IMR-90 (cell line): ENCODE data around the gene PAIP1. TPM values are rescaled to one million over a fixed set of nuclear protein-coding genes. Genes with fewer than 3 reads are reported as not detected.

ENCODE experiments used
- ATAC-seq: fragments of 200-7000 bp; cut with Tn5 transposase; 2 replicates; pipeline ENCODE4 v1.9.1; 2020; ENCODE audit warnings: low read depth, mild to moderate bottlenecking, moderate library complexity
- BruUV-seq: library from RNA; stranded (reverse); fragments of 400-500 nt; replicated peaks from 2 replicates; lab custom pipeline; 2021; lab: Mats Ljungman, UMichigan
- CTCF ChIA-PET: fragments of 300-600 bp; formaldehyde crosslinking; extraction: SDS; loops from one replicate; lab custom pipeline; 2021; ENCODE audit warnings: antibody characterized with exemption; lab: Yijun Ruan, JAX
- POLR2A ChIA-PET: fragments of 300-600 bp; sonication (Branson Sonifier 250); formaldehyde crosslinking; loops from one replicate; lab custom pipeline; 2022; ENCODE audit warnings: antibody characterized with exemption; ENCODE audit not compliant: unreplicated experiment; lab: Charles Lee
- DNase-seq: peaks from one replicate; pipeline ENCODE4 v3.0.0; 2013
- H2AFZ ChIP-seq: replicated peaks from 2 replicates; pipeline ENCODE3; 2013; ENCODE audit warnings: low read length, mild to moderate bottlenecking; ENCODE audit not compliant: poor library complexity
- H2AK5ac ChIP-seq: 2 replicates; pipeline ENCODE4 v1.6.1; 2013; ENCODE audit warnings: low read depth, low read length, inconsistent platforms
- H2AK9ac ChIP-seq: replicated peaks from 2 replicates; pipeline ENCODE3; 2013; ENCODE audit warnings: mild to moderate bottlenecking, low read depth, low read length, moderate library complexity; ENCODE audit not compliant: poor library complexity
- H2BK120ac ChIP-seq: 2 replicates; pipeline ENCODE4 v1.6.1; 2013; ENCODE audit warnings: low read depth, low read length, inconsistent platforms
- H2BK15ac ChIP-seq: 3 replicates; pipeline ENCODE4 v1.6.1; 2013; ENCODE audit warnings: low read depth, low read length, inconsistent platforms
- H2BK20ac ChIP-seq: 2 replicates; pipeline ENCODE4 v1.6.1; 2013; ENCODE audit warnings: low read depth, mild to moderate bottlenecking, inconsistent platforms, low read length, moderate library complexity
- H2BK5ac ChIP-seq: 2 replicates; pipeline ENCODE4 v1.6.1; 2013; ENCODE audit warnings: mild to moderate bottlenecking, low read depth, low read length, inconsistent platforms; ENCODE audit not compliant: poor library complexity, severe bottlenecking
- H3K14ac ChIP-seq: replicated peaks from 2 replicates; pipeline ENCODE4 v1.6.1; 2013; ENCODE audit warnings: low read depth, low read length, inconsistent platforms
- H3K18ac ChIP-seq: 2 replicates; pipeline ENCODE4 v1.6.1; 2013; ENCODE audit warnings: low read depth, low read length, control low read depth
- H3K23ac ChIP-seq: 2 replicates; pipeline ENCODE4 v1.6.1; 2013; ENCODE audit warnings: low read depth, low read length, inconsistent platforms
- H3K27ac ChIP-seq: 2 replicates; pipeline ENCODE4 v1.5.1; 2013; ENCODE audit warnings: mild to moderate bottlenecking, control low read depth, low read length; ENCODE audit not compliant: insufficient read depth
- H3K27me3 ChIP-seq: 2 replicates; pipeline ENCODE4 v1.6.1; 2013; ENCODE audit warnings: low read length; ENCODE audit not compliant: control insufficient read depth, insufficient read depth
- H3K36me3 ChIP-seq: 2 replicates; pipeline ENCODE4 v1.6.1; 2013; ENCODE audit warnings: low read length, mixed read lengths; ENCODE audit not compliant: control insufficient read depth, insufficient read depth
- H3K4ac ChIP-seq: 2 replicates; pipeline ENCODE4 v1.6.1; 2013; ENCODE audit warnings: low read depth, low read length, inconsistent platforms
- H3K4me1 ChIP-seq: 2 replicates; pipeline ENCODE4 v1.6.1; 2013; ENCODE audit warnings: low read length, mixed read lengths; ENCODE audit not compliant: control insufficient read depth, insufficient read depth
- H3K4me2 ChIP-seq: 2 replicates; pipeline ENCODE4 v1.6.1; 2013; ENCODE audit warnings: low read depth, mild to moderate bottlenecking, control low read depth, low read length, moderate library complexity
- H3K4me3 ChIP-seq: 2 replicates; pipeline ENCODE4 v1.5.1; 2013; ENCODE audit warnings: low read depth, mild to moderate bottlenecking, control low read depth, low read length, moderate library complexity; ENCODE audit not compliant: insufficient read depth
- H3K56ac ChIP-seq: 2 replicates; pipeline ENCODE4 v1.6.1; 2013; ENCODE audit warnings: low read length, inconsistent platforms; ENCODE audit not compliant: insufficient read depth; ENCODE audit errors: extremely low read depth
- H3K79me1 ChIP-seq, 2 experiments: 2 replicates each; pipeline ENCODE4 v1.6.1; 2013; ENCODE audit warnings: low read length in 2 of 2, inconsistent platforms in 1 of 2, low read depth in 1 of 2
- H3K9ac ChIP-seq: 2 replicates; pipeline ENCODE4 v1.6.1; 2013; ENCODE audit warnings: low read depth, low read length, control low read depth
- H3K9me1 ChIP-seq: 2 replicates; pipeline ENCODE4 v1.6.1; 2013; ENCODE audit warnings: low read length, inconsistent platforms; ENCODE audit not compliant: insufficient read depth
- H3K9me3 ChIP-seq: 2 replicates; pipeline ENCODE4 v1.6.1; 2013; ENCODE audit warnings: low read length; ENCODE audit not compliant: control insufficient read depth, insufficient read depth
- H4K20me1 ChIP-seq: 2 replicates; pipeline ENCODE4 v1.6.1; 2013; ENCODE audit warnings: low read length, inconsistent platforms; ENCODE audit not compliant: insufficient read depth
- H4K5ac ChIP-seq: 2 replicates; pipeline ENCODE4 v1.6.1; 2013; ENCODE audit warnings: mild to moderate bottlenecking, low read depth, low read length, control low read depth
- H4K8ac ChIP-seq, 2 experiments: 2 replicates each; pipeline ENCODE4 v1.6.1; 2013; ENCODE audit warnings: low read depth in 2 of 2, low read length in 2 of 2, control low read depth in 1 of 2, inconsistent platforms in 1 of 2
- H4K91ac ChIP-seq: 2 replicates; pipeline ENCODE4 v1.6.1; 2013; ENCODE audit warnings: low read depth, low read length, inconsistent platforms; ENCODE audit not compliant: insufficient read depth
- CHD1 ChIP-seq: IDR thresholded peaks from 2 replicates; pipeline ENCODE4 v1.6.1; 2012; ENCODE audit warnings: low read depth, low read length, improper control_type of control experiment
- MAFK ChIP-seq: IDR thresholded peaks from 2 replicates; pipeline ENCODE4 v1.6.1; 2012; ENCODE audit warnings: low read depth, low read length, improper control_type of control experiment
- POLR2A ChIP-seq: IDR thresholded peaks from 2 replicates; pipeline ENCODE4 v1.6.1; 2012; ENCODE audit warnings: mild to moderate bottlenecking, low read depth, low read length
- RCOR1 ChIP-seq: IDR thresholded peaks from 2 replicates; pipeline ENCODE4 v1.6.1; 2012; ENCODE audit warnings: mild to moderate bottlenecking, low read length, improper control_type of control experiment; ENCODE audit not compliant: insufficient replicate concordance
- RFX5 ChIP-seq: IDR thresholded peaks from 2 replicates; pipeline ENCODE4 v1.8.0; 2012; ENCODE audit warnings: low read depth, mild to moderate bottlenecking, low read length, moderate library complexity
- dilution Hi-C: fragments of 300-500 bp; cut with HindIII; formaldehyde crosslinking; loops from one replicate; pipeline ENCODE4 v1.14.3; 2018; ENCODE audit warnings: low sequenced_read_pairs; ENCODE audit not compliant: unreplicated experiment
- in situ Hi-C: fragments of 300-500 bp; cut with MboI; formaldehyde crosslinking; loops from 3 replicates; pipeline ENCODE4 v1.14.3; 2019; ENCODE audit warnings: low sequenced_read_pairs, inconsistent platforms, mixed read lengths
- intact Hi-C: fragments of 100-400 bp; cut with micrococcal nuclease; formaldehyde crosslinking; loops from 2 replicates; pipeline ENCODE4 v1.10.0; 2022
- polyA plus RNA-seq, 3 experiments: library from polyadenylated mRNA; depleted of rRNA; stranded (reverse); fragments of >200 nt; gene quantifications; 2 replicates each; pipeline ENCODE4 v1.2.3, GENCODE V29; 2012; ENCODE audit warnings: low replicate concordance in 1 of 3
- total RNA-seq: library from RNA; depleted of rRNA; stranded (reverse); fragments of >200 nt; gene quantifications from 2 replicates; pipeline ENCODE4 v1.2.3, GENCODE V29; 2012
- TF ChIP-seq, protein P1 (sequence below): fragments of 150-350 bp; IDR thresholded peaks from 2 replicates; pipeline ENCODE4 v1.6.1; 2017; ENCODE audit warnings: mild to moderate bottlenecking, antibody characterized with exemption, low read length, low read depth
- TF ChIP-seq, protein P2 (sequence below): fragments of 150-350 bp; IDR thresholded peaks from 2 replicates; pipeline ENCODE4 v1.6.1; 2016; ENCODE audit warnings: low read depth, mild to moderate bottlenecking, low read length, moderate library complexity, borderline replicate concordance
- TF ChIP-seq, protein P3 (sequence below): conservative IDR thresholded peaks from 2 replicates; pipeline ENCODE4 v1.5.1; 2012; ENCODE audit warnings: mild to moderate bottlenecking, low read depth, low read length, improper control_type of control experiment

PAIP1 gene
- total and polyA plus RNA-seq, 2 of the 4 experiments (the other 2 are of a cell fraction) = 59.1 to 123 TPM

DNA sequence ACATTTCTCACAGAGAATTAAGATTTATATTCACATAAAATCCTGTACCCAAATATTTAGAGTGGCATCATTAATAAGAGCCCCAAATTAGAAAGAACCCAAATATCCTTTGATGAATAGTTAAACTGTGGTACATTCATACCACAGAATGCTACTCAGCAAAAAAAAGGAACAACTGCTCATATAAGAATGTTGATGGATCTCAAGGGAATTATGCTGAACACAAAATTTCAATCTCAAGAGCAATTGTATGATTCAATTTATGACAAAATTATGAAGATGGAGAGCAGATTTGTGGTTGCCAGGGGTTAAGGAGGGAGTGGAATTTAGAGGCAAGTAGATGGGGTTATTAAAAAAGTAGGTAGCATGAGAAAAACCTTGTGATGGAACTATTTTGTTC lies 4.5 kb upstream of the PAIP1 start:
- Histone ChIP-seq H4K5ac (no peak overlapping the region), H4K20me1 (no peaks in the 10 kb centered on the region), H4K8ac (no peak overlapping the region), H3K9me1 (no peaks in the 10 kb centered on the region; the same call in 1 of the 2 replicates), H3K56ac (no peak overlapping the region), H3K23ac (no peak overlapping the region), H3K27ac (no peak overlapping the region), H3K27me3 (no peaks in the 10 kb centered on the region), H3K9me3 (no peaks in the 10 kb centered on the region), H2BK20ac (no peak overlapping the region), H3K79me1 (peaks cover 4 to 6% of the 10 kb centered on the region in 2 experiments; a peak in 2 of 4 replicates), H2AK9ac (no peak overlapping the region), H3K4me2 (no peak overlapping the region), H3K9ac (no peak overlapping the region), H2AFZ (no peak overlapping the region), H3K36me3 (no peaks in the 10 kb centered on the region), H2BK15ac (no peak overlapping the region), H2BK120ac (no peak overlapping the region), H3K4ac (no peak overlapping the region), H2BK5ac (no peak overlapping the region), H2AK5ac (no peak overlapping the region), H3K4me1 (peaks cover 10% of the 10 kb centered on the region), H3K18ac (no peak overlapping the region), H3K14ac (no peak overlapping the region), H4K91ac (no peak overlapping the region), H3K4me3 (no peak overlapping the region)
- ATAC-seq (no peak), DNase-seq (no peak)
- ChIA-PET CTCF (no interaction called here), POLR2A (no interaction called here)
- BruUV-seq = no TSS peak
- TF ChIP-seq, protein P1, sequence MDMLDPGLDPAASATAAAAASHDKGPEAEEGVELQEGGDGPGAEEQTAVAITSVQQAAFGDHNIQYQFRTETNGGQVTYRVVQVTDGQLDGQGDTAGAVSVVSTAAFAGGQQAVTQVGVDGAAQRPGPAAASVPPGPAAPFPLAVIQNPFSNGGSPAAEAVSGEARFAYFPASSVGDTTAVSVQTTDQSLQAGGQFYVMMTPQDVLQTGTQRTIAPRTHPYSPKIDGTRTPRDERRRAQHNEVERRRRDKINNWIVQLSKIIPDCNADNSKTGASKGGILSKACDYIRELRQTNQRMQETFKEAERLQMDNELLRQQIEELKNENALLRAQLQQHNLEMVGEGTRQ = no peak
- TF ChIP-seq RCOR1 = no peak
- TF ChIP-seq RFX5 = no peak
- TF ChIP-seq MAFK = no peak
- no peak for TF ChIP-seq CHD1
- TF ChIP-seq, protein P2, sequence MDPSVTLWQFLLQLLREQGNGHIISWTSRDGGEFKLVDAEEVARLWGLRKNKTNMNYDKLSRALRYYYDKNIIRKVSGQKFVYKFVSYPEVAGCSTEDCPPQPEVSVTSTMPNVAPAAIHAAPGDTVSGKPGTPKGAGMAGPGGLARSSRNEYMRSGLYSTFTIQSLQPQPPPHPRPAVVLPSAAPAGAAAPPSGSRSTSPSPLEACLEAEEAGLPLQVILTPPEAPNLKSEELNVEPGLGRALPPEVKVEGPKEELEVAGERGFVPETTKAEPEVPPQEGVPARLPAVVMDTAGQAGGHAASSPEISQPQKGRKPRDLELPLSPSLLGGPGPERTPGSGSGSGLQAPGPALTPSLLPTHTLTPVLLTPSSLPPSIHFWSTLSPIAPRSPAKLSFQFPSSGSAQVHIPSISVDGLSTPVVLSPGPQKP = no peak
- TF ChIP-seq, protein P3, sequence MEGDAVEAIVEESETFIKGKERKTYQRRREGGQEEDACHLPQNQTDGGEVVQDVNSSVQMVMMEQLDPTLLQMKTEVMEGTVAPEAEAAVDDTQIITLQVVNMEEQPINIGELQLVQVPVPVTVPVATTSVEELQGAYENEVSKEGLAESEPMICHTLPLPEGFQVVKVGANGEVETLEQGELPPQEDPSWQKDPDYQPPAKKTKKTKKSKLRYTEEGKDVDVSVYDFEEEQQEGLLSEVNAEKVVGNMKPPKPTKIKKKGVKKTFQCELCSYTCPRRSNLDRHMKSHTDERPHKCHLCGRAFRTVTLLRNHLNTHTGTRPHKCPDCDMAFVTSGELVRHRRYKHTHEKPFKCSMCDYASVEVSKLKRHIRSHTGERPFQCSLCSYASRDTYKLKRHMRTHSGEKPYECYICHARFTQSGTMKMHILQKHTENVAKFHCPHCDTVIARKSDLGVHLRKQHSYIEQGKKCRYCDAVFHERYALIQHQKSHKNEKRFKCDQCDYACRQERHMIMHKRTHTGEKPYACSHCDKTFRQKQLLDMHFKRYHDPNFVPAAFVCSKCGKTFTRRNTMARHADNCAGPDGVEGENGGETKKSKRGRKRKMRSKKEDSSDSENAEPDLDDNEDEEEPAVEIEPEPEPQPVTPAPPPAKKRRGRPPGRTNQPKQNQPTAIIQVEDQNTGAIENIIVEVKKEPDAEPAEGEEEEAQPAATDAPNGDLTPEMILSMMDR = no peak
- no peak for TF ChIP-seq POLR2A
- dilution Hi-C loops = no loop called here
- intact Hi-C loops = no loop called here
- in situ Hi-C loops = no loop called here
